ENCODE data around the gene HSPA13.

The HSPA13 gene

GRCh38 chr21:14325595-14325994, 57.4 kb downstream of the HSPA13 start:
- no peak for DNase-seq (ENCODE audit: low read depth, low spot score)
- no peak overlapping the region for H3K4me3 ChIP-seq (ENCODE audit: low read length)

Measured in Jurkat, Clone E6-1 (cell line).